Pancreas (tissue), 10 donors: ENCODE results near the gene SCYGR8. TPM values are rescaled to one million over a fixed set of nuclear protein-coding genes. Genes with fewer than 3 reads are reported as not detected.

Experiments
- ATAC-seq, 4 donors: fragments of 200-7000 bp; cut with Tn5 transposase; one replicate each; pipeline versions ENCODE4 v1.8.0 to v1.9.1; 2020; ENCODE audit warnings: mild to moderate bottlenecking in 4 of 4, moderate library complexity in 4 of 4
- DNase-seq, 6 donors: peaks; one replicate each; pipeline ENCODE4 v3.0.0-alpha.2; 2020
- FAIRE-seq: peaks from 2 replicates; lab custom pipeline; 2012; peaks lifted over from hg19 to GRCh38; lab: Jason Lieb, UNC
- H3K27ac ChIP-seq, 4 donors: fragments of 200-600 bp; sonication (generic); 1 replicate in 3 of 4; 2 replicates in 1 of 4; pipeline versions ENCODE4 v1.5.0 to v1.8.0; 2020
- H3K27me3 ChIP-seq, 4 donors: fragments of 200-600 bp; one replicate each; pipeline ENCODE4 v1.8.0; 2021
- H3K36me3 ChIP-seq, 3 donors: fragments of 200-600 bp; sonication (generic) in 1 of 3; one replicate each; pipeline versions ENCODE4 v1.5.0 to v1.8.0; 2020 to 2021
- H3K4me1 ChIP-seq, 3 donors: fragments of 200-600 bp; one replicate each; pipeline ENCODE4 v1.8.0; 2021
- H3K4me3 ChIP-seq, 4 donors: fragments of 200-600 bp; sonication (generic) in 2 of 4; one replicate each; pipeline versions ENCODE4 v1.5.0 to v1.8.0; 2020 to 2021
- H3K9me3 ChIP-seq, 4 donors: fragments of 200-600 bp; one replicate each; pipeline ENCODE4 v1.8.0; 2021
- WGBS, 2 donors: extraction: QIAGEN DNeasy Blood & Tissue Kit; methylation state at CpG; one replicate each; pipeline ENCODE4 v1.1.7; 2013; 5-methylcytosine and 5-hydroxymethylcytosine counted together
- intact Hi-C, 3 donors: fragments of 100-400 bp; cut with DNase I; formaldehyde crosslinking; loops; one replicate each; pipeline versions ENCODE4 v1.11.1 to v1.14.2; 2022
- polyA plus RNA-seq, 2 donors: library from polyadenylated mRNA; stranded (reverse); fragments of 200-250 nt; gene quantifications; one replicate each; pipeline ENCODE4 v1.2.3, GENCODE V29; 2013
- total RNA-seq, 6 donors: library from RNA; stranded (reverse); fragmentation: NEBNext Ultra II Directional in 4 of 6; extraction: Animal tissue kit (Norgen Biotek cat#: 25700) in 4 of 6; gene quantifications; one replicate each; pipeline versions ENCODE4 v1.2.1 to v1.2.4, GENCODE V29; 2021 to 2023
- TF ChIP-seq, protein P1 (sequence below), 4 donors: fragments of 200-600 bp; sonication (generic) in 3 of 4; IDR thresholded peaks; one replicate each; pipeline versions ENCODE4 v1.5.0 to v1.8.0; 2021; ENCODE audit warnings: antibody characterized with exemption in 4 of 4
- donor health status: healthy with polysubstance abuse.
- donor health status: DM: no; HTN: no; CAD: no; lungs with moderate emphysema.
- donor health status: DM: no; HTN: no; CAD: no.
- donor health status: control.
- donor health status: control.
- donor health status: Bipolar disorder and iron deficiency.
- donor health status: DM: yes; HTN: yes; CAD: no.
- donor health status: DM: no; HTN: no; CAD: no.
- donor health status: DM: no; HTN: no; CAD: no.
- donor health status: DM: yes; HTN: yes; CAD: no.

SCYGR8 gene
- total and polyA plus RNA-seq, 8 donors: not detected

DNA sequence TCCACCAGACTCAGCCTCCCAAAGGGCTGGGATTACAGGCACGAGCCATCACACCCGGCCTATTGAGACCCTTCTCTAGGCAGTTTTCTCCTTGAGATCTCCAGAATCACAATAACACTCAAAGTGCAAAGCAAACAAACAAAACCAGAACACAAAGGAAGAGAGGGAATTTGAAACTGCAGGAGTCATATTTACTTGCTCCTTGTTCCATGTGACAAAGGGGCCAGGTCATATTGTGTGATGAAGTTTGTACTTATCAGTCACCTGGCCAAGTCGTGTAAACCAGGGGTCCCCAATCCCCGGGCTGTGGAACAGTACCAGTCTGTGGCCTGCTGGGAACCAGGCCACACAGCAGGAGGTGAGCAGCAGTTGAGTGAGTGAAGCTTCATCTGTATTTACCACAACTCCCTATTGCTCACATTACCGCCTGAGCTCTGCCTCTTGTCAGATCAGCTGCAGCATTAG lies 26.5 kb downstream of the SCYGR8 start:
- Histone ChIP-seq H3K4me3 (no peak overlapping the region), H3K9me3 (no peaks in the 10 kb centered on the region), H3K27me3 (no peaks in the 10 kb centered on the region), H3K36me3 (no peaks in the 10 kb centered on the region), H3K27ac (no peak overlapping the region), H3K4me1 (no peaks in the 10 kb centered on the region)
- FAIRE-seq (no peak), DNase-seq (no peak), ATAC-seq (no peak)
- TF ChIP-seq, protein P1, sequence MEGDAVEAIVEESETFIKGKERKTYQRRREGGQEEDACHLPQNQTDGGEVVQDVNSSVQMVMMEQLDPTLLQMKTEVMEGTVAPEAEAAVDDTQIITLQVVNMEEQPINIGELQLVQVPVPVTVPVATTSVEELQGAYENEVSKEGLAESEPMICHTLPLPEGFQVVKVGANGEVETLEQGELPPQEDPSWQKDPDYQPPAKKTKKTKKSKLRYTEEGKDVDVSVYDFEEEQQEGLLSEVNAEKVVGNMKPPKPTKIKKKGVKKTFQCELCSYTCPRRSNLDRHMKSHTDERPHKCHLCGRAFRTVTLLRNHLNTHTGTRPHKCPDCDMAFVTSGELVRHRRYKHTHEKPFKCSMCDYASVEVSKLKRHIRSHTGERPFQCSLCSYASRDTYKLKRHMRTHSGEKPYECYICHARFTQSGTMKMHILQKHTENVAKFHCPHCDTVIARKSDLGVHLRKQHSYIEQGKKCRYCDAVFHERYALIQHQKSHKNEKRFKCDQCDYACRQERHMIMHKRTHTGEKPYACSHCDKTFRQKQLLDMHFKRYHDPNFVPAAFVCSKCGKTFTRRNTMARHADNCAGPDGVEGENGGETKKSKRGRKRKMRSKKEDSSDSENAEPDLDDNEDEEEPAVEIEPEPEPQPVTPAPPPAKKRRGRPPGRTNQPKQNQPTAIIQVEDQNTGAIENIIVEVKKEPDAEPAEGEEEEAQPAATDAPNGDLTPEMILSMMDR (IDR thresholded peaks at IDR 0.05): no peak
- intact Hi-C loops: no loop called here
- 59 to 67% methylated on average over 5 of the region's 5 CpGs for WGBS, 2 donors

DNA sequence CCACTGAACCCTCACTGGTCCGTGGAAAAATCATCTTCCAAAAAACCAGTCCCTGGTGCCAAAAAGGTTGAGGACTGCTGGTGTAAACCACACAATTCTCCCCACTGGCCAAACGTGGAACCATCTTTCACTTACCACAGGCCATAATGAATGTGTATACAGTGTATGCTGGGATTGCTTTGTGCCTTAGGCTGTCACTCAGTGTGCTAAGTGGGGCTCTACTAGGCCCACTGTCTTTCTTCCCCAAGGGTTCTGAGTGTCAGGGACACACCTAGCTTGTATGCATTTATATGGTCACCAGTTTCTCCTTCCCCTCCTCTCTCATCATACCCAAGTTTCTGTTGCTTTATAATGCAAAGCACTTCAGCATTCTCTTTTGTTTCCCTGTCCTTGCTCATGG lies 27.2 kb downstream of the SCYGR8 start:
- H3K27me3 ChIP-seq: no peaks in the 10 kb centered on the region
- DNase-seq: no peak
- 50 to 57% methylated on average over 2 of the region's 2 CpGs for WGBS, 2 donors
- no peak overlapping the region for H3K4me3 ChIP-seq
- FAIRE-seq: no peak
- ATAC-seq: no peak
- intact Hi-C loops: no loop called here
- no peak overlapping the region for H3K27ac ChIP-seq
- H3K36me3 ChIP-seq: no peaks in the 10 kb centered on the region
- H3K9me3 ChIP-seq: no peaks in the 10 kb centered on the region
- TF ChIP-seq, protein P1 (IDR thresholded peaks at IDR 0.05): no peak
- no peaks in the 10 kb centered on the region for H3K4me1 ChIP-seq

DNA sequence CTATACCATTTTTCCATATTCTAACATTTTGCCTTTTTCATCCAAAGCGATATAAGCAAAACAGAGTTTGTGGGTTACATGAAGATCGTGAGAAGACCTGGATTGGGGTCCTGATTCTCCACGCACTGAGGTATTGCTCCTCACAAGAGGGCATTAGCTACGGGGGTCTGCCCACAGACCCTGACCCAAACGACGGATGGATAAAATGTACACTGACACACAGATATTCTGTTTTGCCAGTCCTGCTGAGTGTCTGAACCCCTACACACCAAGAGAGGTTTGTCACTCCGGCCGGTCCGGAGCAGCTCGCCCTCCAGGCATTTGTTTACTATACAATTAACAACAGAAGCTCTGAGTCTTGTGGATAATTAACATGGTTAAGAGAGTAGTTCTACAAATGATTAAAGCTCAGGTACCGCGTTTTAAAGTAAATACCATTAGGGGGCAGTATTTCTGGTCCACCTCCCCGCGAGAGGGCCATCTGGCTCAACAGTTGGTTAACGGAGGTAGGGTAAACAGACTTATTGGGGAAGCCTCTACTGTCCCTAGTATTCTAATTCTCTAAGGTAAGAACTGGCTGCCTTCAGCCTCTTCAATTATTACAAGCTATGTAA lies 28.4 kb downstream of the SCYGR8 start:
- DNase-seq (no peak), FAIRE-seq (no peak), ATAC-seq (peak in 1 of 4 donors; percentile 18)
- intact Hi-C loops: no loop called here
- Histone ChIP-seq H3K27ac (no peak overlapping the region), H3K4me3 (no peak overlapping the region), H3K36me3 (no peaks in the 10 kb centered on the region), H3K4me1 (no peaks in the 10 kb centered on the region), H3K27me3 (no peaks in the 10 kb centered on the region), H3K9me3 (no peaks in the 10 kb centered on the region)
- 24 to 30% methylated on average over 15 of the region's 15 CpGs for WGBS, 2 donors
- TF ChIP-seq, protein P1 (IDR thresholded peaks at IDR 0.05): no peak

DNA sequence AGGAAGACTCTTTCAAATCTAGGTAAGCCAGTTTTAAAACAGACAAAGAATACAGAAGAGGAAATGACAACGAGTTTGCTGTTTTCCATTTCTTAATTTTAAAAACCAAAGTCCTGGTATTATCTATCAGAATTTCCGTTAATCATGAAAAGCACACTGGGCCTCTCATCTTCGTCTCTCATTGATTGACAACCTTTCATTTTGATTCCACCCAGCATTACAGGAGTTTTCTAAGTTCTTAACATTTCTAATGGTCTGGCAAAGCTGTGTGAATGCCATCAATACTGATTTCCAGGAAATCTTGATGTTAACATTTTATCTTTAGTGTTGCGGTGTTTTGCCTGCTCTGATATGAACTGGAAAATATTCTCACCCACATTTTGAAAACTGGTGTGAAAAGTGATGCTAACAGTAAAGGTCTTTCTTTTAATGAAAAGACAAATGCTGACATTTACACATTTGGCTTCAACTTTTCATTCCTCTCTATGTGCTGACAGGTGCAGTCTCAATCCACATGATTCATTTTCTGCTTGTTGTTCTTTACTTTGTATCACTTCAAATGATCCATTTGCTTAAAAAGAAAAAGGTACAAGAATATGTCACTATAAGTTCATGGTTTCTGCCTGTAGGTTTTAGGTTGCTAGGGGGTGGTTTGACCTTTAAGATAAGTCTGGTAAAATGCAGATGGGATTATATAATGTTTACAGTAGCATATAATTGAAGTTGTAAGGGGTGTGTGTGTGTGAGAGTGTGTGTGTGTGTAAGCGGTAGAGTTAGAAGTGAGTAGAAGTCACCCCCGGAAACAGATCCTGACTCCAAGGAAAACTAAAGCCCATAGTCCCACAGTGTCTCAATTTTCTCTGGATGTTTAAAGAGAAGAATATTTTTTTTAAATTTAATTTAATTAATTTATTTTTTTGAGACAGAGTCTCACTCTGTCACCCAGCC lies 29.5 kb downstream of the SCYGR8 start:
- Histone ChIP-seq H3K36me3 (no peaks in the 10 kb centered on the region), H3K27ac (no peak overlapping the region), H3K27me3 (no peaks in the 10 kb centered on the region), H3K4me3 (no peak overlapping the region), H3K4me1 (no peaks in the 10 kb centered on the region), H3K9me3 (no peaks in the 10 kb centered on the region)
- no peak for DNase-seq
- intact Hi-C loops: no loop called here
- WGBS, 2 donors: 70 to 72% methylated on average over 6 of the region's 6 CpGs
- FAIRE-seq: no peak
- TF ChIP-seq, protein P1 (IDR thresholded peaks at IDR 0.05): no peak
- no peak for ATAC-seq
